Measurements from ENCODE around the gene ASPA.

ASPA gene

GRCh38 chr17:3536716-3537115 lies 60.9 kb downstream of the ASPA start:
- TF ChIP-seq MYC (IDR thresholded peaks at IDR 0.05; ENCODE audit: low read depth, low read length) (no peak), MAX (IDR thresholded peaks at IDR 0.05; ENCODE audit: low read depth, low read length) (no peak), POLR2A (IDR thresholded peaks at IDR 0.05; ENCODE audit: extremely low read depth, insufficient read length) (no peak), CTCF (IDR thresholded peaks at IDR 0.05; ENCODE audit: low read depth, low read length) (no peak)
- H3K4me3 ChIP-seq (ENCODE audit: low read depth, low read length), result no peak overlapping the region
- no peak for DNase-seq (ENCODE audit: low read depth)

- no peak overlapping the region for H3K4me3 ChIP-seq (ENCODE audit: low read depth, low read length)
- DNase-seq (ENCODE audit: low read depth), result no peak
- TF ChIP-seq CTCF (IDR thresholded peaks at IDR 0.05; ENCODE audit: low read depth, low read length) (no peak), POLR2A (IDR thresholded peaks at IDR 0.05; ENCODE audit: extremely low read depth, insufficient read length) (no peak), MYC (IDR thresholded peaks at IDR 0.05; ENCODE audit: low read depth, low read length) (no peak), MAX (IDR thresholded peaks at IDR 0.05; ENCODE audit: low read depth, low read length) (no peak)
These were observed 64.2 kb downstream of the ASPA start for GRCh38 chr17:3539881-3540540.

- no peak overlapping the region for H3K4me3 ChIP-seq (ENCODE audit: low read depth, low read length)
- no peak for DNase-seq (ENCODE audit: low read depth)
- TF ChIP-seq MAX (IDR thresholded peaks at IDR 0.05; ENCODE audit: low read depth, low read length), result no peak
- TF ChIP-seq CTCF (IDR thresholded peaks at IDR 0.05; ENCODE audit: low read depth, low read length), result no peak
- TF ChIP-seq MYC (IDR thresholded peaks at IDR 0.05; ENCODE audit: low read depth, low read length), result no peak
- TF ChIP-seq POLR2A (IDR thresholded peaks at IDR 0.05; ENCODE audit: extremely low read depth, insufficient read length), result no peak
These were observed 66.8 kb downstream of the ASPA start for GRCh38 chr17:3542410-3543088.

- TF ChIP-seq MYC (IDR thresholded peaks at IDR 0.05; ENCODE audit: low read depth, low read length), result no peak
- no peak for TF ChIP-seq POLR2A (IDR thresholded peaks at IDR 0.05; ENCODE audit: extremely low read depth, insufficient read length)
- TF ChIP-seq CTCF (IDR thresholded peaks at IDR 0.05; ENCODE audit: low read depth, low read length), result no peak
- no peak for TF ChIP-seq MAX (IDR thresholded peaks at IDR 0.05; ENCODE audit: low read depth, low read length)
These were observed 67.7 kb downstream of the ASPA start for GRCh38 chr17:3543453-3543852.

GRCh38 chr17:3544365-3544764 lies 68.6 kb downstream of the ASPA start:
- H3K4me3 ChIP-seq (ENCODE audit: low read depth, low read length), result no peak overlapping the region
- no peak for DNase-seq (ENCODE audit: low read depth)
- TF ChIP-seq CTCF (IDR thresholded peaks at IDR 0.05; ENCODE audit: low read depth, low read length) (no peak), MAX (IDR thresholded peaks at IDR 0.05; ENCODE audit: low read depth, low read length) (no peak), POLR2A (IDR thresholded peaks at IDR 0.05; ENCODE audit: extremely low read depth, insufficient read length) (no peak), MYC (IDR thresholded peaks at IDR 0.05; ENCODE audit: low read depth, low read length) (no peak)

More at GRCh38 chr17:3543453-3543852, 67.7 kb downstream of the ASPA start:
- H3K4me3 ChIP-seq (ENCODE audit: low read depth, low read length), result no peak overlapping the region
- no peak for DNase-seq (ENCODE audit: low read depth)

Data from NB4 (cell line).